ENCODE results near the gene EGFL6.

Gene EGFL6

GRCh38 chrX:13569479-13570260 is at the start of gene EGFL6:
Gene EGFL6, plus strand, starts transcription at chrX:13569601. Its CDS starts 261 bp downstream, at chrX:13569862.
- no peak for DNase-seq (ENCODE audit: low read depth)
- no peak for TF ChIP-seq CTCF (IDR thresholded peaks at IDR 0.05; ENCODE audit: low read depth, low read length, missing control alignments)
- H3K4me3 ChIP-seq (ENCODE audit: low read depth, low read length): no peak within 1 kb of the TSS

- TF ChIP-seq CTCF (IDR thresholded peaks at IDR 0.05; ENCODE audit: low read depth, low read length, missing control alignments): no peak
- no peak for DNase-seq (ENCODE audit: low read depth)
- no peak overlapping the region for H3K4me3 ChIP-seq (ENCODE audit: low read depth, low read length)
These were observed 49.0 kb upstream of the EGFL6 start for GRCh38 chrX:13520351-13520750.

GRCh38 chrX:13520936-13521335 is 48.5 kb upstream of the EGFL6 start:
- H3K4me3 ChIP-seq (ENCODE audit: low read depth, low read length): no peak overlapping the region
- DNase-seq (ENCODE audit: low read depth): no peak
- TF ChIP-seq CTCF (IDR thresholded peaks at IDR 0.05; ENCODE audit: low read depth, low read length, missing control alignments): no peak

DNA sequence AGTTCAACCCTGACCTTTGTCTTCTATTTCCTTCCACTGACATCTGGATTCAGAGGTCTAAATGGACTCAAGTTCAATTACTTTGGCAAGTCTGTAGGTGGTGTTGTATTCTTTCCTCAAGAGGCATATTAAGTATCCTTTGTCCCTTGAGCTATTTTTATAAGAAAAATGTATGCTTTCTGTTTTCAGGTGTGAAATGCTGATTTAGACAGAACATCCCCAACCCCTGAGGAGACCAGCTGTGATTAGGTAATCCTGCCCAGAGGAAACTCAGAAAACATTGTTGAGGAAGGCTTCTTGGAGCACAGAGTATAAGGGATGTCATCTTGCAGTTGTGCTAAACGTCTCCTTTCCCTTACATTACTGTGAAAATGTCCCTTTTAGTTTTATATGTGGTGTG is 46.6 kb upstream of the EGFL6 start:
- no peak for TF ChIP-seq CTCF (IDR thresholded peaks at IDR 0.05; ENCODE audit: low read depth, low read length, missing control alignments)
- no peak overlapping the region for H3K4me3 ChIP-seq (ENCODE audit: low read depth, low read length)
- DNase-seq (ENCODE audit: low read depth): no peak

- no peak for DNase-seq (ENCODE audit: low read depth)
- no peak overlapping the region for H3K4me3 ChIP-seq (ENCODE audit: low read depth, low read length)
- TF ChIP-seq CTCF (IDR thresholded peaks at IDR 0.05; ENCODE audit: low read depth, low read length, missing control alignments): no peak
These were observed 35.7 kb upstream of the EGFL6 start for GRCh38 chrX:13533726-13534125.

DNA sequence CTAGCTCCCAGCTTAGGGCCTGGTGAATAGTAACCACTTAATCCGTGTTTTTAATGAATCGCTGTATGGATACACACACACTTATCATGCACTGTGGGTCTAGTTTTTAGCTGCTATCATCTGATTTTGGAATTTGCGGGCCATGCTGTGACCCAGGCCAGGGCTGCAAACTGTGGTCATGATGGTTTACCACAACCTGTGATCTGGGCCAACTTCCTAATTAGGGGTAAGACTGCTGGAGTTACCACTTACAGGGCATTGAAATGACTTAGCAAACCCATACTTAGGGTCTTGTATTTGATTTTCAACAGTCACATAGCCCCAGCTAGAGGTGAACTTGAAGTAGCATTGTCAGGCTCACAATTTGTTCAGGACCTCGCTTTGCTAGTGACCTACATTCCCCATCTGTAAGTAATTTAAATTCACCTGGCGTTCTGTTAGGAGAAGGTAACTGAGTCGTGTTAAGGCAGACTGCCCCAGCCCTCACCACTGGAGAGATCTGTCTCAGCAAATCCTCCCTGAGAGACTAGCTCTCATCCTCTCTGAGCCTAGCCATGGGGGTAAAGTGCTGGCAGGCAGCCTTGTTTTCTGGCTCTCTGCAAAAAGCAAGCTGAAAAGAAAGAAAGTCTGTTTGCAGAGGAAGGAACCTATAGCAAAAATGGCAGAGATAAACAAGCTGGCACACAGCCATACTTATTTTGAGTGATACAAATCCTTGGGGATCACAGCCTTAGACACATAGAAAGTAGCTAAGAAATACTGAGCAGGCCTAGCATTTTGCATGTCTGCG is 33.8 kb upstream of the EGFL6 start:
- DNase-seq (ENCODE audit: low read depth): no peak
- TF ChIP-seq CTCF (IDR thresholded peaks at IDR 0.05; ENCODE audit: low read depth, low read length, missing control alignments): no peak
- H3K4me3 ChIP-seq (ENCODE audit: low read depth, low read length): no peak overlapping the region
